T follicular helper cell (primary cell): Measurements from ENCODE around the gene RABGAP1L.
"Not testable (repeated sequence)": the region's sequence is repeated elsewhere in the genome, so short reads cannot be mapped to it uniquely, and the experiment has no call there.

ENCODE experiments used
- DNase-seq: peaks from one replicate; pipeline ENCODE4 v3.0.0-alpha.2; 2020; ENCODE audit warnings: low read depth

RABGAP1L gene

DNA sequence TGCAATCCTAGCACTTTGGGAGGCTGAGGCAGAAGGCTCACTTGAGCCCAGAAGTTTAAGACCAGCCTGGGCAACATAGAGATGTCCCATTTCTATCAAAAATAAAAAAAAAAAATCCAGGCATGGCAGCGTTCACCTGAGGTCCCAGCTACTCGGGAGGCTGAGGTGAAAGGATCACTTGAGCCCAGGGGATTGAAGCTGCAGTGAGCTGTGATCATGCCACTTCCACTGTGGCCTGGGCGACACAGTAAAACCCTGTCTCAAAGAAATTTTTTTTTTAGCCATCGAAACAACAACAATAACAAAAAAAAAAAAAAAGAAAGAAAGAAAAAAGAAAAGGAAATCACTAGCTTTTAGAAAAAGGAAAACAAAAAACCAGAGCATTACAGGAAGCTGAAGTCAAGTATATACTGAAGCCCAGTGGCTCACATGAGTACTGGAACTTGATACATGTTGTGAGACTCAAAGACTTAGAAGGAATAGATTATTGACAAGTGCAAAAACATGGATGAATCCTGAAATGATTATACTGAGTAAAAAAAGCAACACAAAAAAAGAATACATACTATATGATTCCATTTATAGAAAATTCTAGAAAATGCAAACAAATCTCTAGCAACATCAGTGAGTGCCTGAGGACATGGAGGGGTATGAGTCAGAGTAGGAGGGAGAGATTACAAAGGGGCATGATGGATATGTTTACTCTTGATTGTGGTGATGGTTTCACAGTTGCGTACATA, 6.1 kb upstream of the RABGAP1L start:
- no peak for DNase-seq

DNA sequence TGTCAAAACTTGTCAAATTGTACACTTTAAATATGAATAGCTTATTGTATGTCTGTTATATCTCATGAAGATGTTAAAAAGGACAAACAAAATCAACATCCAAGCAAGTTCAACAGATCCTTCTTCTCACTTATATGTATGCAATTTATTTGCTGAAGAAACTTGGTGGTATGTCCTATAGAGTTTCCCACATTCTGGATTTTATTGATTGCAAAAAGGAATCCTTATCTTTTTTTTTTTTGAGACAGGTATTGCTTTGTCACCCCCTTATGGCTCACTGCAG, 5.6 kb upstream of the RABGAP1L start:
- no peak for DNase-seq

DNA sequence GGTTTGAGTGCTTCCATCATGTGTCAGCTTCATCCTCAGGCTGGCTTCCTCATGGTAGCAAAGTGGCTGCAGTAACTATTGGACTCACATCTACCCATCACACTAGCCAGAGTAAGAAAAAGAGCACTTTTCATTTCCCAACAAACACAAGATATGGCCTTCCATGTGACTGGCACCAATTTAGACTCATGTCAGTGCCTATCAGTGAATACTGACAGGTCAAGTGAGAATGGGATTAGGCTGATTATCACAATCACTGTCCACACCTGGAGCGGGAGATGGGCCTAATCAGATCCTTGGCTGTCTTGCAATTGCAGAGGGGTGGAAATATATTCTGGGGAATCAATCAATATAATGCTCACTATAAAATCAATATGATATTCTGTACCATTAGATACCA, 2.9 kb upstream of the RABGAP1L start:
- no peak for DNase-seq

DNA sequence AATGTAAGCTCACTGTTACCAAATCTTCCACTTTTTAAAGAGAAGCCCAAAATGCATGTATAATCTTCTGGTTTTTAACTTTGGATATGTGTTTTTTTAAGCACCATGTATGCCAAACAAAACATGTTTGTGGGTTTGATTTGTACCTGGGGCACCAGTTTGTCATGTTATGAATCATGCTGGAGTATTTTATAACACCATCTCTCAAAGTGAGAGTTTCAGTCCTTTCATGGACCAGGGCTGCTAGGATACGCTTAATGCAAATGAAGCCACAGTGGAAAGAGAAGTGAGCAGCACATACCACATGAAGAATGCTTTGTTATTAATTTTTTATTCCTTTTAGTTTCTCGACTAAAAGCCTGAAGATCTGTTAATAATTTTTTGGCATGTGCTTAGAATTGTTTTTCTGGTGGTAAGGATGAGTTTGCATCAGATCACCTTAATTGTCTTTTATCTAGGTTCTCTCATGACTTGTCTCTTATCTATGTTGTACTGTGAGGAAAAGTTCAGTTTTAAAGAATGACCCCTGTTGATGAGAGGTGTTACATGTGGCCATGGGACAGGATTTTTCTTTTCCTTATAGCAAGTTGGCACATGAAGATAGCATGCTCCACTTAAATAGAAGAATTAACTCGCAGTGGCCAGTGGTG, 2.0 kb upstream of the RABGAP1L start:
- DNase-seq = no peak

DNA sequence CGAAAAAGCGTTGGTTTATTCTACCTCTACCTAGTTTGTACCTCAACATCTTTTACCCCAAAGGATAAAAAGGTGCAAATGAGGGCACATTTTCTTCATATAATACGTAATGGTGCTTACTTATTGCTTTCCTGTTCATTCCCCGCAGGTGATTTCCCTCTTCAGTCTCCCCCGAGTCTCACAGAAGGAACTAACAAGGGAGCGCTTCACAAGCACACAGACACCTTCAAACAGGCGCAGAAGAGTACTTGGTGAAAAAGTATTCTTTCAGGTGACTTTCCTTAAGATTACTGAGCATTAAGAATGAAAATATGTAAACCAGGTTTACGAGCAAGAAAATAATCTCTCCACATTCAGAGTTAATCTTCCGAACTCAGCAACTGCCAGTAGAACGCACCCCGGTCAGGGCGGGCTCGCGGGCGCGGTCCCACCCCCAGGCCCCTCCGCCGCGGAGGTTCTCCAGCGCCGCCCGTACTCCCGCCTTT, 511 bp upstream of the RABGAP1L start:
- peak; percentile 25 for DNase-seq

DNA sequence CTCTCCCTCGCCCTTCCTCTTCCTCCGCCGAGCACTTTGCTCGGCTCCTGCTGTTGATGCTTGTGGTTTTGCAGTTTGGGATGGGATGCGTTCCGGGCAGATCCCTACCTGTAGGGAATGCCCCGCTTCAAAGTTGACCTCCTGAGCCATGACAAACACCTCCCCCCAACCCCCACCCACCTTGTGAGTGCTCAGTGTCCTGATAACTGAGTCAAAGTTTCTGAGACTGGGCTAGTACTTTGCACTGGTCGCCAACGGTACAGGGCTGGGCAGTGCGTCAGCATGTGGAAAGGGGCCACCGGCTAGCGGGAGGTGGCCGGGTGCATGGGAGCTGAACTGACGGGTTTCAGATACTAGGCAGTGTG, 771 bp downstream of the RABGAP1L start:
- peak; percentile 1 for DNase-seq

DNA sequence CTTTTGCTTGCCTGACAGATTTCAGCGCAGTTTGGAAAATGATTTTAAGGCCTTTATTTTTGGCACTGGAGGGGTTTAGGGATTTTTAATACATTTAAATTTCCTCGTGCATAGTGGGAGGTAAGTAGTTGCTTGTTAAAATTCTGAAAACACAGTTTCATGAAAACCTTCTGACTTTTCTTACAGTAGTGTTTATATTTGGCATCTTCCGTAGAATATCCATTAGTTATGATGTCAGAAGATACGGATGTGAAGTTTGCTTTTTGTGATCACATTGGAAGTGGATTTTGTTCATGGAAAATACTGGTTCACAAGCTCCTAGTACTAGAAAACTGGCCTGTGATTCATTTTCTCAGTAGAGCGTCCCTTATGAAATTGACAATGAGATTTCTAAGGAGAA, 1.3 kb downstream of the RABGAP1L start:
- no peak for DNase-seq

DNA sequence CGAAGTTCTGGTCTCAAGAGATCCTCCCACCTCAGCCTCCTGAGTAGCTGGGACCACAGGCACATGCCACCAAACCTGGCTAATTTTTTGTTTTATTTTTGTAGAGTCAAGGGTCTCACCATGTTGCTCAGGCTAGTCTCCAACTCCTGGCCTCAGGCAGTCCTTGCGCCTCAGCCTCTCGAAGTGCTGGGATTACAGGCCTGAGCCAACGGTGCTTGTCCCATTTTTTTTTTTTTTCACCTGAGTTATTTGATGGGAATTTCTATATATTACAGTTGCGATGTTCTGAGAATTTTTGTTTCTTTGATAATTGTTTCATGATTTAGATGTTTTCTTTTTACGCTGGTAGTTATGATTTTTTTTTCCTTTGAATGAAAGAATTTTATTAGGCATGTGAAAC, 2.5 kb downstream of the RABGAP1L start:
- DNase-seq = no peak

DNA sequence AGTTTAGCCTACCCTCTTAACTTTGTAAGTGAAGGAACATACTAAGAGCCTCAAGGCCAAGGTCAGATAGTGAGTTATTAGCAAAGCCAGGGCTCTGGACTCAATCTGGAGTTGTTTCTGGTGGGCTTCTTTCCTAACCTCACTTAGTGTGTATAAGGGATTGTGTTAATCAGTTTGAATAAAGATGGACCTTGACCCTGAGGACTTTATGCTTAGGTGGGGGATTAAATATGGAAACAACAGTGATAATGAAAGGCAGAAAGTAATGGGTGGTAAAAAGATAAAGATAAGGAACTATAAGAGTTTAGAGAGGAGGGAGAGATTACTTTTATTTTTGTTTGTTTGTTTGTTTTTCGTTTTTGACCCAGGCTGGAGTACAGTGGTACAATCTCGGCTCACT, 5.5 kb downstream of the RABGAP1L start:
- no peak for DNase-seq

DNA sequence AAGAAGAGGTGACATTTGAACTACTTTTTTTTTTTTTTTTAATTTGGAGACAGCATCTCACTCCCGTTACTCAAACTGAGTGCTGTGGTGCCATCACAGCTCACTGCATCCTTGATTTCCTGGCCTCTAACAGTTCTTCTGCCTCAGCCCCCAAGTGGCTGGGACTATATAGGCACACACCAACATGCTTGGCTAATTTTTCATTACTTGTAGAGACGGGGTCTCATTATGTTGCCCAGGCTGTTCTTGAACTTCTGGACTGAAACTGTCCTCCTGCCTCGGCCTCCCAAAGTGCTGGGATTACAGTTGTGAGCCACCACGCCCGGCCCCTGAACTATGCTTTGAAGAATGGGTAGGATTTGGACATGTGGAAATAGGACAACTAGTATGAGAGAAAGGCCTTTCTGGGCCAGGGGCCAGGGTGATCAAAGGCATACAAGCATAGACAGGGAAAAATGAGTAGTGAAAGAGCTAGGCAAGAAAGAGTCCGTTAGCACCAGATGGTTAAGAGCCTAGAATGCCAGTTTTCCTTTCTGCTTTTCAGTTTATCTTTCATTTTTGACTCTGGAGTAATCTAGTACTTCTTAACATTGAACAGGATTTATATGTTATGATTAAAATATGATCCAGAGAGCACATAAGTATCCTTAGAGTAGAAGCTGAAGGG, 6.3 kb downstream of the RABGAP1L start:
- DNase-seq = no peak

DNA sequence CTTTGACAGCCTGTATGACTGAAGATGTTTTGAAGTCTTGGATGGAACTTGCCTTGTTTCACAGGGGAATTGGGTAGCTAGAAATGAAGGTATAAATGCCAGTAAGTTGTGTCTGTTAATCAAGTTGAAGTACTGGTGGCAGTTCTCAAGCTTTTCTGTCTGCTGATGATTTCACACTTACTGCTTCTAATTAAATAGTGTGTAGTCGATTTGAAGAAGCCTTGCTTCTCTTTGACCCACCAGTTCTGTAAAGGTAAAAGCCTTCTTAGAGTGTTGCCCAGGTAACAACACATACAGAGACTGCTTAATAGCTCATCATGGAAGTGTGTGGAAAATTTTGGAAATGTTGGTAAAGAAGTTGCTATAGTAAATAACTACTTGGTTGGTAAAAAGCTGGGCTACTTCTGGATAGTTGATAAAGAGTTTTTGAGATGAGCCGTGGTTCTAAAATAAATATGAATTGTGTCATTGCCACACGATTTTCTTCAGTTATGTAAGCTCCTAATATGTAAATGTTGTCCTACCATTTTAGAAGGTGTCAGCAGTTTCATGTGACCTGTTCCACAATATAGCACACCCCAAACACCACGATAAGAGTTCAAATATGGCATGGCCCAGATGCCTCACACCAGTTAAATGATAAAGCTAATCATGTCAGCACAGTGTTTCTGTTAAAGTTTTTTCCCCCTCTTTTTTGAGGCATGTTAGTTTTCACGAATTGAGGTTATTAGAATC, 7.4 kb downstream of the RABGAP1L start:
- no peak for DNase-seq

DNA sequence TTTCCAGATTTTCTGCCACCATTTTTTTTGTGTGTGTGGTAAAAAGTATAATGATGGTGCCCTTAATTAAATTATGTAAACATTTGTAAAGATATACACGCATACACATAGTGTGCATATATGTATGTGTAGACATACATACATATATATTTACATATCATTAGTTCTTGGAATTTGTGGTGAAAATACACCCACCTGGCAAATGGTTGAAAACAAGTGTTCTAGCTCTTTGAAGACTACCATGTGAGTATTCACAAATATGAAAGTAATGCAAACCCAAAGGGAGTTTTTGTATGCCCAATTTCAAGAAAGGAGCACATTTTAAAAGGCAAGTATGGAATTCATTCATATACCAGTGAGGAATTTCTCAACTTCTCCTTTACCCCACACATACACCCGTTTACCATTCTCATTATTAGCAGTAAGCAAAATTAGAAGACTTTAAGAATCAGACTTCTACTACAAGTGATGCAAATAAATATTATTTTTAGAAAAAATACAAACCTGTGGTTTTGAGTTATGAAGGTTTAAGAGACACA, 8.0 kb downstream of the RABGAP1L start:
- DNase-seq = no peak

DNA sequence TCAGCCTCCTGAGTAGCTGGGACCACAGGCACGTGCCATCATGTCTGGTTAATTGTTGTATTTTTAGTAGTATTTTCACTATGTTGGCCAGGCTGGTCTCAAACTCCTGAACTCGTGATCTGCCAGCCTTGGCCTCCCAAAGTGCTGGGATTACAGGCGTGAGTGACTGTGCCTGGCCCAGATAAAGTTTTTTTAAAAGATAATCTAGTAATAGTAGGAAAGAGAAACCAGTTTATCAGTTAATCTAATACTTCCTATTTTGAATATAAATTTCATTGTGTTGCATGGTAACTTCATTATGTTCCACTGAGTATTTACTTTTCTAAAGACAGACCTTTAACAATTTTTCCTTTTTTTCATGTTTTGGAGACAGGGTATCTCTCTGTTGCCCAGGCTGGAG, 10.0 kb downstream of the RABGAP1L start:
- DNase-seq = no peak

DNA sequence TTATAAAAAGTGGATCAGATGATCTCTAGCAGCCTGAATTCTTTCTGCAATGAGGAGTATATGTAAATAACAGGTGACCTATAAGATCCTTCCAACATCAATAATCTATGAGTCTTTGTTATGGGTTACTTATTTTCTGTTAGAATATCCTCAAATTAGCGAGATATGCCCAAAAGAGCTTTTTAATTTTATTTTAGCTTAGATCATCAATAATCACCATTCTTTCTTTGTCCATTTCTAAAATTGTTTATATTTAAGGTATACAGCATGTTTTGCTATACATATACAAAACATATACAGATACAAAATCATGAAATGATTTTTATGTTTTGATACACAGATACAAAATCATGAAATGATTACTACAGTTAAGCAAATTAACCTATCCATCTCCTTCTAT, 11.8 kb downstream of the RABGAP1L start:
- DNase-seq = no peak

DNA sequence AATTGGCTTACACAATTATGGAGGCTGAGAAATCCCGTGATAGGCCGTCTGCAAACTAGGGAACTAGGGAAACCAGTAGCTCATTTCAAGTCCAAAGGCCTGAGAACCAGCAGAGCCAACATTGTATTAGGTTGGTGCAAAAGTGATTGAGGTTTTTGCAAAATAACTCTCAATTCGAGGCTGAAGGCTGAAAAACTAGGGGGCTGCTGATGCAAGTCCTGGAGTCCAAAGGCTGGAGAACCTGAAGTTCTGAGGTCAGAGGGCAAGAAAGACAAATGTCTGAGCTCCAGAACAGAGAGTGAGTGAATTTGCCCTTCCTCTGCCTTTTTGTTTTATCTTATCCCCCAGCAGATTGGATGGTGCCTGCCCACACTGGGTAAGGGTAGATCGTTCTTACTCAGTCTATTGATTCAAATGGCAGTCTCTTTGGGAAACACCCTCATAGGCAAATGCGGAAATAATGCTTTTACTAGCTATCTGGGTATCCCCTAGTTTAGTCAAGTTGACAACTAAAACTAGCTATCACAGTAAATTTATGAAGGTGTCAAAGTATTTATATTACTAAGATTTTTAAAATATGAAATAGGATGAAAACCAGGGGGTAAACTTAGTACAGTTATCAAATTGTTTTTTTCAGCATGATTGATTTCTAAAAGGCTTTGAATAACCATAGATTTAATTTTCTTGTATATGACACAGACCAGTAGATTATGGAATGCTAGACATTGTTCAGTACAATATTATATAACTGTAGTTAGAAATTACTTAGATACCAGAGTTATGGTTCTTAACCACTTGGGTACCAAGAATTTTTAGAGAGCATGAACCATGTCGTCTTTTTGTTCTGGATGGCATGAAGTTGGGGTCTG, 15.4 kb downstream of the RABGAP1L start:
- no peak for DNase-seq

DNA sequence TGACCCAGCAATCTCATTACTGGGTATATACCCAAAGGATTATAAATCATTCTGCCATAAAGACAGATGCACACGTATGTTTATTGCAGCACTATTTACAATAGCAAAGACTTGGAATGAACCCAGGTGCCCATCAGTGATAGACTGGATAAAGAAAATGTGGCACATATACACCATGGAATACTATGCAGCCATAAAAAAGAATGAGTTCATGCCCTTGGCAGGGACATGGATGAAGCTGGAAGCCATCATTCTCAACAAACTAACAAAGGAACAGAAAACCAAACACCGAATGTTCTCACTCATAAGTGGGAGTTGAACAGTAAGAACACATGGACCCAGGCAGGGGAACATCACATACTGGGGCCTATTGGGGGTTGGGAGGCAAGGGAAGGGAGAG, 19.1 kb downstream of the RABGAP1L start:
- not testable (repeated sequence) for DNase-seq

DNA sequence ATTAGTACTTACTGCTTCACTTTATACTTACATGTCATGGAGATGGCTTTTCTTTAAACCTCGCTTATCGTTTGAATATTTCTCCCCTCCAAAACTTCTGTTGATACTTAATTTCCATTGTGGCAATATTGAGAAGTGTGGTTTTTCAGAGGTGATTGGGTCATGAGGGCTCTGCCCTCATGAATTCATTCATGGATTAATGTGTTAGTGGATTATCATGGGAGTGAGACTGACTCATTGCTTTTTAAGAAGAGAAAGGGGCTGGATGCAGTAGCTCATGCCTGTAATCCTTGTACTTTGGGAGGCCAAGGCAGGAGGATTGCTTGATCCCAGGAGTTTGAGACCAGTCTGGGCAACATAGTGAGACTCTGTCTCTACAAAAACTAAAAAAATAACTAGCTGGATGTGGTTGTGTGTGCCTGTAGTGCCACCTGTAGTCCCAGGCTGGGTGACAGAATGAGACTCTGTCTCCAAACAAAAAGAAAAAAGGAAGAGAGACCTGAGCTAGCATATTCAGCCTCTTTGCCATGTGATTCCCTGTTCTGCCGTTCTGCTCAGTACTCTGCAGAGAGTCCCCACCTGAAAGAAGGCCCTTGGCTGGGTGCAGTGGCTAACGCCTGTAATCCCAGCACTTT, 30.2 kb downstream of the RABGAP1L start:
- no peak for DNase-seq

DNA sequence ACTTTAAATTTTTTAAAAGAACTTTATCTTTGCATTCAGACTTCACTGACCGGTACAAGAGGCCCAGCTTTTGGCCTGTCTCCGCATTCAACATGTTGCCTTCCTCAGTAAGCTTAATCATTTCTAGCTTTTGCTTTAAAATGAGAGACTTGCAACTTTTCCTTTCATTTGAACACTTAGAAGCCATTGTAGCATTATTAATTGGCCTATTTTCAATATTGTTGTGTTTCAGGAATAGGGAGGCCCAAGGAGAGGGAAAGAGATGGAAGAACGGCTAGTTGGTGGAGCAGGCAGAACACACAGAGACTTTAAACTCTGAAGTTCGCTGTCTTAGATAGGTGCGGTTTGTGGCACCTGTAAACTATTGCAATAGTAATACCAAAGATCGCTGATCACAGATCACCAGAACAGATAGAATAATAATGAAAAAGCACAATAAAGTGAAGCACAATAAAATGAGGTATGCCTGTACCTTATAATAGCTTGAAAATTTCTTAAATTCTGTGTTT, 31.4 kb downstream of the RABGAP1L start:
- DNase-seq = no peak

DNA sequence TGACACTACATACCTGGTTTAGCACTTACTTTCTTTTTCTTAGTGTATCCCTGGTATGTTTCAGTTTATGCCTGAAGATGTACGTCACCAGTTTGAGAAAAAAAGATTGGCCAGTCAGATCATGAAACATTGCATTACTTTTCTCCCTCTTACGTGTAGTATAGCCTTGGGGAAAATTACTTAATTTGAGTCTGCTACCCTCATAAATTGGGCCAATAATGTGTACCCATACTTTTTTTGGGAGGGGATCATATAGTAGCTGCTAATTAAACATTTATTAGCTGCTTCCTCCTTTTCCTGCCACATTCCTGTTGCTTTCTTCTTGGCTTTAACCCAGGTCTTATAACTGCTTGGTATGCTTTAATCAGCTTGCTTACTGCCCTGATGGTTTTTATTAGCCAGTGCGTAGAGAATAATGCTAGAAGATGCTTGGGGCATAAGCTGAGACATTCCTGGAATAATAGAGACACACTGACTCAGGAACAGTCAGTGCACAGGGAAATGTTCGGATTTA, 32.1 kb downstream of the RABGAP1L start:
- no peak for DNase-seq

DNA sequence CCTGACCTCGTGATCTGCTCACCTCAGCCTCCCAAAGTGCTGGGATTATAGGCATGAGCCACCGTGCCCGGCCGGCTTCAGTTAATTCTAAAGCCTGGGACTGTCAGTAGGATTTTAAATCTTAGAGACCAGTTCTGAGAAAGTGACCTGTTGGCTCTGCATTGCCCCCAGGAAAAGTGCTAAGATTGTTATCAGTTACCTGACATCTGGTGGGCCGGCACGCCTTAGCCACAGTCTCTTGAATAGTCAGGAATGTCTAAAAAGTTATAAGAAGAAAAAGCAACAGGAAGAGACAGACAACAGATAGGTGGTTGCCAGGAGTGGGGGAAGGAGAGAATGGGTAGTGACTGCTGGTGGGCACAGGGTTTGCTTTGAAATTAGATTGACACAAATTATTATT, 35.1 kb downstream of the RABGAP1L start:
- DNase-seq = no peak

DNA sequence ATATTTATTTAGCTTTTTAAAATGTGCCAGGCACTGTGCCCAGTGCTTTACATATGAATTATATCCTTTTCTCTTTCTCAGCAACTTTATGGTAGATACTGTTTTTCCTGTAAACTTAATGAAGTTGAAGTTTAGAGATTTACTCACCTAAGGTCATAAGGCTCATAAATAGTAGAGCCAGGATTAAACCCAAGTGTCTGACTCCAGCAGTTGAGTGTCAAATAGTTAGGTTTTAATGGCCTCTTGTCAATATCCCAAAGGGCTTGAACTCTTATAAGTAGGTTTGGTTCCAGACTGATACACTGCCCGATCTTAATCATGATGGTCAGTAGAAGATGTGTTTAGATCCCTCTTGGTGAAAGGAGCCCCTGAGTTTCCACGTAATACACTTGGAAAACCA, 37.8 kb downstream of the RABGAP1L start:
- no peak for DNase-seq
